IPS-11a (cell line): ENCODE measurements around the gene DISP3.
"Not testable (repeated sequence)": the region's sequence is repeated elsewhere in the genome, so short reads cannot be mapped to it uniquely, and the experiment has no call there.

Experiments
- H3K4me3 ChIP-seq: one replicate; pipeline ENCODE4 v1.5.1; 2013; ENCODE audit warnings: low read depth, low read length, control low read depth

The DISP3 gene

DNA sequence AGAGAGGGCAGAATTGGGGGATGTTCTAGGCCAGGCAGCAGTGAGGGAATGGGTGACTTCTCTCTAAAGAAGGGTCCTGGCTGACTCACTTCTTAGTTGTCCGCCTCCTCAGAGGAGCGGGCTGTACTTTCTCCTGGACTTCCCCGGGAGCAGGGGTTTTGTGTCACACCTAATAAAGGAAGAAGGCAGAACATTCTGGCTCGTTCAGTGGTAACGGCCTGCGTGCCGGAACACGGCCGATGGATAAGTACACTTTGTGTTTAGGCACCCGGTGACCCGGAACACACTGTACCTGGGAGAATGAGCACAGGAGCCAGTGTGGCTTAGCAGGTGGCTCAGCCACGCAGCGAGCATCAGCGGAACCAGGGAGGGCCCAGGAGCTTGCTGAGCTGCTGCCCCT, 90.6 kb downstream of the DISP3 start:
- H3K4me3 ChIP-seq, result no peak overlapping the region

DNA sequence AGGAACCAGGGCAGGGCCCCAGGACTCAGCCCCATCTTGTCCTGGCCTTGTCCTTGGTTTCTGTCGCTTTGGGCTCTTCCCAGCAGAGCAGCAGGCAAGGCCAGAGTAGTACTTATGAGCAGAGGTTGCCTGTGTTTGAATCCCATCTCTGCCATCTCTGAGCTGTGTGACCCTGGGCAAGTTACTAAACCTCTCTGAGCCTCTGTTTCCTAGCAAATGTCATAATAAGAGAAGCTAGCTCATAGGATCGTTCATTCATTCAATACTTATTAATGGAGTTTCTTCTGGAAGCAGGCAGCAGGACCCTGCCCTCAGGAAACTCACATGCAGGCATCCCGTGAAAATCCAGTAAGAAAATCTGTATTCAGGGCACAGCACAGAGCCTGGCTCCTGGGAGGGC, 91.0 kb downstream of the DISP3 start:
- H3K4me3 ChIP-seq, result no peak overlapping the region

DNA sequence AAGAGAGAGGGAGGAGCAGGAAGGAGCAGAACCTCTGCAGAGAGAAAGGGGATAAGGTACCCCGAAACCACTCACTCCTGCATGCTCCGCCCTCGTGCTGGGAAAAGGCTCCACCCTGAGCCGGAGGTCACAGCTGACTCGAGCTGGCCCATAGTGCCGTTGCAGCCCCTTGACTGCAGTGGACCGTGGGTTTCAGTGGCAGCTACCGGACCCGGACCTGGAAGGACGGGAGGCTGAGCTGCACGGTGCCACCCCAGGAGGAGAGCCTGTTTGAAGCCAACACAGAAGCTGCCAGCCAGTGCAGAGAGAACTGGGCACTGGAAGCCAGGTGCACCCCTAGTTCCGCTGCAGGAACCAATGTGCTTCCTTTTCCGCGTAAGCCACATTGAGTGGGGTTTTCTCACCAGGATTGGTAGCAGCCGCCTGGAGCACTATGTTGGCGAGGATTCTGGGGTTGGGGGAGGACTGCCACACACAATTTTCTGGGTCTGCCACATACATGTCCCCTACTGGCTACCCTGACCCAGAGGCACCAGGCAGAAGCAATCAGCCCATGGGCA, 91.9 kb downstream of the DISP3 start:
- H3K4me3 ChIP-seq, result no peak overlapping the region

DNA sequence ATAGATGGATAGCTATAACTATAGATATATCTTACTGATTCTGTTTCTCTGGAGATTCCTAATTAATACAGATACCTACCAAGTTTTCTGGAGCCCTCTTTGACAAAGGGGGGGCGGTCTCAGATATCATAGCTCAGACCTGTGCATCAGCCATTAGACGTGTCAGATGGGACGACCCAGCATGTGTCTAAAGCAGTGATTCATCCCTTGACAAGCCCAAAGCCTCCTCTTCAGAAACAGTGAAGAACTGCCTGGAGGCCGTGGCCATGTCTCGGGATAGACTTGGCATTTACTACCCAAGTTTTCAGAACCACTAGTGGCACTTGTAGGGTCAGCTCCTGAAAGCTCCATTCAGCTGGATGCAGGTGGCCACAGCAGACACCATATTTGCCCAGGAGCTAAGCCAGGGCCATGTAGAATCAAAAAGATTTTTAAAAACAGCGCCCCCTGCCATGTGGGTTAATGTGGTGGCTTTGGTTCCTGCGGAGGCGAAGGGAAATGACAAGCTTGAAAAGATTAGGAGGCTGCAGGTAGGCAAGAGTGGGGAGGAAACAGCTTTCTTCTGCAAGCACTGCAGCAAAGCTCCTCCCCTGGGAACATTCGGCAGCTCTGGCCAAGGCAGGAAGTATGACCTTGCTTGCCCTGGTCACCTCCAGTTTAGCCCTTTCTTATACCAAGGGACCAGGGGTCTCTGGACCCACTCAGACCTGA, 93.1 kb downstream of the DISP3 start:
- no peak overlapping the region for H3K4me3 ChIP-seq

DNA sequence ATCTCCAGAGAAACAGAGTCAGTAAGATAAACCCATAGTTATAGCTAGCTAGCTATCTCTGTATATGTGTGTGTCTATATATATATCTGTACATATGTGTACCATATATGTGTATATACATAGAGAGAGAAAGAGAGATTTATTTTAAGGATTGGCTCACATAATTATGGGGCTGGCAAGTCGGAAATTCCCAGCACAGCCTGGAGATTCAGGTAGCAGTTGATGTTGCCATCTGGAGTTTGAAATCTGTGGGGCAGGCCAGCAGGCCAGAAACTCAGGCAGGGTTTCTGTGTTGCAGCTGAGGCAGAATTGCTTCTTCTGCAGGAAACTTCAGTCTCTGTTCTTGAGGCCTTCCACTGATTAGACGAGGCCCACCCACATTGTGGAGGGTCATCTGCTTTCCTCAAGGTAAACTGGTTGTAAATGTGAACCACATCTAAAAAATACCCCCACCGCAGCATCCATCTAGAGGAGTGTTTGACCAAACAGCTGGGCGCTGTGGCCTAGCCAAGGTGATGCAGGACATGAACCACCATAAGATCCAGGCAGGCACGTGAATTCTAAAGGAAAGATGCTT, 94.2 kb downstream of the DISP3 start:
- no peak overlapping the region for H3K4me3 ChIP-seq

DNA sequence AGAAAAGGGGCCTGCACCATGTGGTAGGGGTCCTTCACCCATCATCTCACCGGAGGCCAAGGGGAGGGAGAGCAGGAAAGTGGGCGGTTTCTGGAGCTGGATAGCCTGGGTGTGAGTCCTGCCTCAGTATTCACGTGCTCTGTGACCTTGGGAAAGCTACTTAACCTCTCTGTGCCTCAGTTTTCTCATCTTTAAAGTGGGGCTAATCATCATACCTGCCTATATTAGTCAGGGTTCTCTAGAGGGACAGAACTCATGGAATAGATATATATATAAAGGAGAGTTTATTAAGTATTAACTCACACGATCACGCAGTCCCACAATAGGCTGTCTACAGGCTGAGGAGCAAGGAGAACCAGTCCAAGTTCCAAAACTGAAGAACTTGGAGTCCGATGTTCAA, 96.6 kb downstream of the DISP3 start:
- H3K4me3 ChIP-seq, result no peak overlapping the region

DNA sequence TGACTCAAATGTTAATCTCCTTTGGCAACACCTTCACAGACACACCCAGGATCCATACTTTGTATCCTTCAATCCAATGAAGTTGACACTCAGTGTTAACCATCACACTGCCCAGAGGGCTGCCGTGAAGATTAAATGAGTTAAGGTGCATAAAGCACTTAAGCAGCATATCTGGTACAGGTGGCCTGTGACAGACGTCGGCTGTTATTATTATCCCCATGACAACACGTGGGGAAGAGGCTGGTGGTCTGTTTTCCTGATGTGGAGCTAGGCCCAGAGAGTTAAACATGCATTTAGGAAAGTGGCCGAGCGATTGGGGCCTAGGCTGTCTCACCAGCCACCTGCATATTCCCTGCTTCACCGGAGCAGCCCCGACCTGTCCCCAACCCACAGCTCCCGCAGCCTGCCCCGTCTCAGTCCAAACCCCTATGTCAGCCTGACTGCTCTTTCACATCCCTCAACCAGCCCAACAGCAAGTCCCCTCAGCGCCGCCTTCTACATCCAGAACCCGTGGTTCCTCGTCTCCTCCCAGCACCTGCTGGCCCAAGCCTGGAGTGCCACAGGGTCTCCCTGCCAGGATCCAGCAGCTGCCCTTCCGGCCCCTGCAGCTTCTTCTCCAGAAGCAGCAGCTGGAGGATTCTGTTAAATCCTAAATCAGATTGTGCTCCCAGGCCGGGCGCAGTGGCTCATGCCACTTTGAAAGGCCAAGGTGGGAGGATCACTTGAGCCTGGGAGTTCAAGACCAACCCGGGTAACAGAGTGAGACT, 97.3 kb downstream of the DISP3 start:
- no peak overlapping the region for H3K4me3 ChIP-seq

DNA sequence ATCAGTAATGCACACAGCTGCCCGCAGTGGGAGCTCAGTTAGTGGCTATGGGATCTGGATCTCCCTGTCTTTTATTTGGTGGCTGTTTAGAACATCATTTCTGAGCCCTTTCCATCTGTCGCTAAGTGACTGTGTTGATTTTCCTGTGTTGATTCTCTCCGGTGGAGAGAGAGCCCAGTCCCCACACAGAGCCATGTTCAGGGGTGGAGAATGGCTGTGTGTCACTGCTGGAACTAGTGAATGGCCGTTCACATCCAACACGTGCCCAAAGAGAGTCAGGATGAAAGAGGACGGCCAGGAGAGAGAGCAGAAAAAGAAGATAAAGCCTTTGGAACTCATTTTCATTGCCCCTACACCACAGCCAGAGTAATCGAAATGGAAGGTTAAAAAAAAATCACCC, 99.0 kb downstream of the DISP3 start:
- H3K4me3 ChIP-seq, result no peak overlapping the region

DNA sequence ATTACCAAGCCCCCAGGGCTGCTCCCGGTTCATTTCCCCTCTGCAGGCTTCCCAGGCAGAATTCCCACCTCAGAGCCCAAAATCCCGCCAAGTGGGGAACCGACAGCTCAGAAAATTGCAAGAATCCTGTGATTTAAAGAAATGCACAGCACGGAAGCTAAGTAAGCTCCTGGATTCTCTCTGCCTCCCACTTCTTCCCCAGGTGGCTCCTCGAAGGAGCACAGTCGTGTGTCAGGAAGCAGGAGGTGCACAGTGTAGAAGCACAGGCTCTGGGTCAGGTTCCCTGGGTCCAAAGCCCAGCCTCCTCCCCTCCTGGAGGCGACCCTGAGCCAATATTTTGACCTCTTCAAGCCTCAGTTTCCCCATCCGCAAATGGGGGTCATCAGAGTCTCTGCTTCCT, 100.6 kb downstream of the DISP3 start:
- H3K4me3 ChIP-seq, result no peak overlapping the region

DNA sequence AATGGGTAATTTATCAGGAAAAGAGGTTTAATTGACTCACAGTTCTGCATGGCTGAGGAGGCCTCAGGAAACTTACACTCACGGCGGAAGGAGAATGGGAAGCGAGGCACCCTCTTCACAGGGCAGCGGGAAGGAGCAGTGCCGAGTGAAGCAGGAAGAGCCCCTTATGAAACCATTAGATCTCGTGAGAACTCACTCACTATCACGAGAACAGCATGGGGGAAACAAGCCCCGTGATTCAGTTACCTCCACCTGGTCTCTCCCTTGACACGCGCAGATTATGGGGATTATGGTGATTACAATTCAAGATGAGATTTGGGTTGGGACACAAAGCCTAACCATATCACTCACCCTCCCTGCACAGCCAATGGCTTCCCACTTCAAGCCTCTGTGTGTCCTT, 101.1 kb downstream of the DISP3 start:
- H3K4me3 ChIP-seq, result not testable (repeated sequence)

DNA sequence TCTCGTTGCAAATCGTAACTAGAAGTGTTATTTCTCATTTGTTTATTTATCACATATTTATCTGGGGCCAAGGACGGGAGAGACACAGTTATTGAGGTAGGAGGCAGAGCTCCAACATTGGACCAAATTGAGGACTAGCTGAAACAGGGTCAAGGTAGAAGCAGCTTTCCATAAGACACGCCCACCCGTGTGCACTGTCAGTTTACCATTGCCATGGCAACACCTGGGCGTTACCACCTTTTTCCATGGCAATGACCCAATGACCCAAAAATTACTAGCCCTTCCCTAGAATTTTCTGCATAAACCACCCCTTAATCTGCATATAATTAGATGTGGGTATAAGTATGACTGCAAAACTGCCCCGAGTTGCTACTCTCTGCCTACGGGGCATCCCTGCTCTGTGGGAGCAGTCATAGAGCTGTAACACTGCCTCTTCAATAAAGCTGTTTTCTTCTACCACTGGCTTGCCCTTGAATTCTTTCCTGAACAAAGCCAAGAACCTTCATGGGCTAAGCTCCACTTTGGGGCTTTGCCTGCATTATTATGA, 102.6 kb downstream of the DISP3 start:
- H3K4me3 ChIP-seq, result no peak overlapping the region

DNA sequence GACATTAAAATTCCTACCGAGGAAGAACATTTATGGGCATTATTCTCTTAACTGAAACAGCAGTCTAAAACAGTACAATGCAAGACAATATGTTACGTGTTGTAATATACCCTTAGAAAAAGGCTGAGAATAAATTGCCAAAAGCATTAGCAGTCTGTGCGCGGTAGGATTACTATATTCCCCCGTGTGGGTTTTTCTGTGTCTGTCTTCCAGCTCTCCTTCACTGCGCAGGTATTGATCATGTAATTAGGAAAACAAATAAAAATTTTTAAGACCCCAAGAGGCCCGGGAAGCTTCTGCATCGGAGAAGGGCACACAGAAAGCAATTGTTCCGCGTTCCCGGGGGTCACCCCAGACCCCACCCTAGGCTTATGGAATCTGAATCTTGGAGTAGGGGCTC, 106.4 kb downstream of the DISP3 start:
- H3K4me3 ChIP-seq, result no peak overlapping the region
